AG09319 (cell line): ENCODE results near the gene SRSF3.

Experiments used
- DNase-seq: peaks from one replicate; pipeline ENCODE4 v3.0.0-alpha.2; 2010; ENCODE audit warnings: low read depth; ENCODE audit errors: extremely low read depth
- CTCF ChIP-seq: IDR thresholded peaks from 2 replicates; pipeline ENCODE4 v1.5.1; 2011; ENCODE audit warnings: low read depth, mild to moderate bottlenecking, inconsistent platforms, low read length, moderate library complexity

Gene SRSF3

GRCh38 chr6:36623547-36624459, 29.6 kb downstream of the SRSF3 start:
- peak; percentile 76 for DNase-seq
- peak; percentile 88 for TF ChIP-seq CTCF

GRCh38 chr6:36624461-36625157, 30.4 kb downstream of the SRSF3 start:
- TF ChIP-seq CTCF = no peak
- DNase-seq = no peak

- no peak for TF ChIP-seq CTCF
- peak; percentile 59 for DNase-seq
These were observed 31.2 kb downstream of the SRSF3 start for GRCh38 chr6:36625158-36625919.

- TF ChIP-seq CTCF = no peak
- no peak for DNase-seq
These were observed 32.5 kb downstream of the SRSF3 start for GRCh38 chr6:36626636-36627035.

GRCh38 chr6:36627141-36627540, 33.0 kb downstream of the SRSF3 start:
- TF ChIP-seq CTCF = no peak
- no peak for DNase-seq

GRCh38 chr6:36627801-36628246, 33.7 kb downstream of the SRSF3 start:
- peak; percentile 74 for DNase-seq
- no peak for TF ChIP-seq CTCF

- no peak for TF ChIP-seq CTCF
- DNase-seq = no peak
These were observed 35.6 kb downstream of the SRSF3 start for GRCh38 chr6:36629784-36630183.
